COLO668 (cell line): Measurements from ENCODE around the gene MCF2L2.

Experiments used
- DNase-seq: peaks from one replicate; lab custom pipeline; 2025; ENCODE audit not compliant: unreplicated experiment; lab: John Stamatoyannopoulos, UW

Gene MCF2L2

GRCh38 chr3:183298701-183299153 lies 129.7 kb downstream of the MCF2L2 start:
- DNase-seq: peak; percentile 10

DNA sequence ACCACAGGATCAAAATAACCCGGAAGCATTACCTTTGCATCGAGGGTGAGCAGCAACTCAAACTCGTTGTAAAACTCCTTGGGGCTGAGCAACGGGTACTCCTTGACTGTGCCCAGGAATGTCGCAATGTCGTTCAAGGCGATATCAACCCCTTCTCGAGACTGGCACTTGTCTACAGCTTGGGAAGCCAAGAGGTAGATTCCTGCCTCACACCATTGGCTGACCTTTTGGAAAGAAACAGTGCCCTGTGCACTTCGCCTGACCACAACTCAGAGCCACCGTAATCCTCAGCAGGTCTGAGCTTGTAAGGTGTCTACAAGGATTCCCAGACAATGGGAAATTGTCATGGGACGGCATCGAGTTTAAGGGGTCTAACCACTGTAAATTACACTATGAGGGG lies 131.5 kb downstream of the MCF2L2 start:
- DNase-seq: no peak

DNA sequence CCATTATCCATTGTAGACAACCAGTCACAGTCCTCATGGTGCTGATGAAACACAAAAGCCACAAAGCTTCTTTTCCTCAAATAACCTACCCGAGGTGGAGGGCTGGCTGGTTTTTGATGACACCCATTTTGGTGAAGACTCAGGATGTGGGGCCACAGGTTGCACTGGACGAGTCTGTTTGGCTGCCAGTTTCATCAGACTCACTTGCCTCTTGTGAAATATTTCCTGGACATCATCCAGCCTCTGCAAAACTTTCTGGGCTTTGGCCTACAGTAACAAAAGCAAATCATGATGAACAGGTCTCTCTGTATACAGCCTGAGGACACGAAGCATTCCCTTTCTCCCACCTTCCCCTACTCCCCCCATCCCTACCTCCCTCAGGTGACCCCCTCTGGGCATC lies 133.2 kb downstream of the MCF2L2 start:
- DNase-seq: no peak

DNA sequence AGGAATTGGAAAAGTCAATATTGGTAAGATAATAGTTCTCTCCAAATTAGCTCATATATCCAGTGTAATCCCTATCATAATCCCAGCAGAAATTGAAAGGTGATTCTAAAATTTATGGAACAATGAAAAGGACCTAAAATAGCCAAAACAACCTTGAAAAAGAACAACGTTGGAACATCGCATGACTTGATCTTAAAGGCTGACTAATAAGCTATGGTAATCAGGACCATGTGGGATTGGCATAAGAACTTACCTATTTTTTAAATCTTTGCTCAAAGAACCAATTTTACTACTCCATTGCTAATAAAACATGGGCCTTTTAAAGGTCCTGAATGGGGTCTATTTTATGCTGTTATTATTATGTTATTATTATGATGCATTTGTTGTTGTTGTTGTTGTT lies 134.5 kb downstream of the MCF2L2 start:
- DNase-seq: no peak

DNA sequence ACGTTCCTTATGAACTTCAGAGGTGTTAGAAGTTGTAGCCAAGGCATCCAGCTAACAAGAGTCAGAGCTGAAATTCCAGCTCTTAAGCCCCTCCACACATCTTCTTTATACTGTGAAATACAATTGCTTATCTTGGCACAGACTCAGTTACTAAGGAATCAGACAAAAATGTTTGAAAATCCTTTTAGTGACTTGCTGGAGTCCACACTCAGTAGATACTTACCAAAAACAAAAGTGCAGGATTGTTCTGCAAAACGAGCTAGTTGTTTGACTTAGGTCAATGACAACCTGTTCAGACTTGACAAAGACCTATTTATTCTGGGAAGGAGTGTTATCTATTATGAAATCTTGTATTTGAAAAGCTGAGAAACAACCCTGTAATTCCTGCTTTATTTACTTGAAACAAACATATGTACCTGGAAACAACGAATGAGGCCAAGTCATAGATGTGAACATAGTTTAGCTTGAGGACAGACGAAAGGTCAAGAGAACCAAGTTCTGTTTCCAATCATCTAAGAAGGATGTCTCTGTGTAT lies 136.9 kb downstream of the MCF2L2 start:
- DNase-seq: no peak

GRCh38 chr3:183290216-183290615 lies 138.2 kb downstream of the MCF2L2 start:
- no peak for DNase-seq

GRCh38 chr3:183288117-183288516 lies 140.3 kb downstream of the MCF2L2 start:
- no peak for DNase-seq

DNA sequence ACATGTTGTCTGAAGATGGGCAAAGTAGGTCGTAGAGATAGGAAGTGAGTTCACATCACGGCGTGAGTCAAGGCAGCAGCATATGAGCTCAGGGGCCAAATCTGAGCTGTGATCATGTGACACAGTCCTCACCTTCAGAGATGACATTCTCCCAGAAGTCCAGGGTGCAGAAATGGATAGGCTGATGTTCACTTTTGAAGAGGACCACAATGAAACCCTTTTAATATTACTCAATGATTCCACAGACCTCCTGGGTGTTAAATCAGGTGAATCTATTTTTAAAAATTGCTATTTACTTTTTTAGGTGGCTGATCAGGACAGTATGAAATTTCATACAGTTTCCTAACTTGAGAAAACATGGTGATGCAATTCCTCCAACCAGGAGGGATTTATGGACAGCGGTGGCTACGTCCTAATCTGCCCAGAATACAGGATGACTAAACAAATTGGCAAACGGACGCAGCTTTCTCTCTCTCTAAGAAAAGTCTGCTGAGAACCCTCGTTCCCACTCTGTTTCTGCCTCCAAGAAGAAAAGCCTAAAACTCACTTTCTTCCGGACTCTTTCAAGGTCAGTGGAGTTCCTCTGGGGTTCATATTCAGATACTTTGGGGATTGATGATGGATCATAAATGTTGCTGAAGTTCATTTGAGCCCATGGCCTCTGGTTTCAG lies 141.0 kb downstream of the MCF2L2 start:
- DNase-seq: no peak

GRCh38 chr3:183285828-183286457 lies 142.5 kb downstream of the MCF2L2 start:
- DNase-seq: peak; percentile 78

DNA sequence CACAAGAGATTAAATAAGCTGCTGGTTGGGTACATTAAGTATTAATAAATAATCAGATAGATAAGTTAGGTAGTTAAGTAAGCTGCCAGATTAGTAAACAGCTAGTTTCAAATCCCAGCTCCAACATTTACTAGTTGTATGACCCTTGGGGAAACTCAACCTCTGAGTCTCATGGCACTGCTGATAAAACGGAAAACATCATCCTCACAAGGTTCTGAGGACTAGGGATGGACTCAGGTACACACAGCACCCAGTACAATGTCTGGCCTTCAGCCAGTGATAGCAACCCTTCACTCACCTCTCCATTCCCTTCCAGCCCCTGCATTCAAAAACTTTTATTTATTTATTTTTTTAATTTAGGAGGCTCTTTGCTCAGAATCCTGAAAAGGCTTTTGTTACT lies 143.1 kb downstream of the MCF2L2 start:
- DNase-seq: no peak

DNA sequence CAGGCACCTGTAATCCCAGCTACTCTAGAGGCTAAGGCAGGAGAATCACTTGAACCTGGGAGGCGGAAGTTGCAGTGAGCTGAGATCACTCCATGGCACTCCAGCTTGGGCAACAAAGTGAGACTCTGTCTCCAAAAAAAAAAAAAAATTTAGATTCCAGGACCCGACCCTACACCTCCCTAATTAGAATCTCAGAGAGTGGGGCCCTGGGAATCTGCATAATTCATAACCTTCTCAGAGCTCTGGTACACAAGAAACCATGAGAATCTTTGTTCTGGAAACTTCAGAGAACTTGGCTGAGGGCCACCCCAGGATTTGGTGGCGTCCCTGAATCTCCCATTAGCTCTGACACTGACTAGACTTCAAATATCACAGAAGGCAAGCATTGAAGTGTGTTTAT lies 143.8 kb downstream of the MCF2L2 start:
- no peak for DNase-seq

DNA sequence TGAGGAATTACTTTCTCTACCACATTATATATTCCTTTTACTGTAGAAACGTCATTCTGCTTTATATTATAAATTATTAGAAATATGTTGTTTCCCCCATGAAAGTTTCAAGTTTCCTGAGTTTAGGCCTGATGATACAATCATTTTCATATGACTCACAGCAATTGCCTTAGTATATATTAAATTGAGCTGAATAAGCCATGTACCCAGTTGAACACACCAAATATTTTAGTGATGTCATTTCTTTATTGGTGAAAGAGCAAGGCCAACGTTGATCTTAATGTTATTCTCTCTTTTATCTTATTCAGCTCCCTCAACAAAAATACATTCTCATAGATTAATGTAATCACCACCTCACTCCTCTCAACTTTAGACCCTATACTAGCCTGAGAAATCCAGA lies 144.5 kb downstream of the MCF2L2 start:
- no peak for DNase-seq

- DNase-seq: no peak
Measured at GRCh38 chr3:183281126-183281797, 147.2 kb downstream of the MCF2L2 start.

DNA sequence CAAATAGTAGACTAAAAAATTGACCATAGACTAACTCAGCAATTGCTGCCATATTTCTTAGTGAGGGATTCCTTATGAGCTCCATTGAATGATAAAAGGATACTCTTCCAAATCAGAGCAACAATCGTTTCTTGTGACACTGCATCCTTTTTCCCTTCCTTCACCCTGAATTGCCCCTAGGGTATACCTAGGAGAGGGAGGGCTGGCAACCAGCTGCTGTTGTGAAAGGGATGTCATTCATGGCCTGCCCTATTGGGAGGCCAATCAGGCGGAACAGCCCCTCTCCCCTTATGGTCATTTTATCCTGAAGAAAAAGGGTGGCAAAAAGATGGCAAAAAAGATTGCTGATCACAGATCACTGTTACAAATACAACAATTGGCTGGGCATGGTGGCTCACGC lies 149.0 kb downstream of the MCF2L2 start:
- no peak for DNase-seq

- DNase-seq: no peak
Measured at GRCh38 chr3:183278479-183279088, 149.8 kb downstream of the MCF2L2 start.

DNA sequence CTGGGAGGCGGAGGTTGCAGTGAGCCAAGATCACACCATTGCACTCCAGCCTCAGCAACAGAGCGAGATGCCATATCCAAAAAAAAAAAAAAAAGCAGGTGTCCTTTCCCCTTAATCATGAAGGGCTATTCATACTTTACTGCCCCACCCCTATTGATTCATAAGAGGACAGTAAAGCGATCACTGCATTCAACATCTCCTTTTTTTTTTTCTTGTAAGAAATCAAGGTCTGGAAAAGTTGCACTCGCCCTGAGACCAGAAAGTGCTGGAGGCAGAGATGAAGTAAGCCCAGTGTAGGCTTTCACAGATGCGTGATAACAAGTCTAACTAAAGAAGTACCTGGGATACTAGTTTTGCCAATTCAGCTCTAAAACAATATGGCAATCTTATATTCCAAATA lies 151.2 kb downstream of the MCF2L2 start:
- no peak for DNase-seq

DNA sequence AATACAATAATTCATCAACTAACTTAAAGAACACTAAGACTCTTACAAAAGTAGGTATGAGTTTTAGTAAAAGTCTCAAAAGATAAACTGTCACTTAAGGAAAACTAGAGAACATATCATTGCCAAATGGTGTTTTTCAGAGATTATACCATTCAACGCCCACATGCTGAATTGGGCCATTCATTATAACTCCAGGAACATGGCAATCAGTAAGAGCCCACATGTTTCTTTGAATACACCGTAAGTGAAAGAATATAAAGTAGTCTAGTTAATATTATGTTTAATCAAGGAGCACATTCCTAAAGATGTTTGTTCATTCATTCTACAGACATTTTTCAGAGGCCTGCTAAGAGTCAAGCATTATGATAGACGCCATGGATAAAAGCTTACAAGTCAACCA lies 152.5 kb downstream of the MCF2L2 start:
- no peak for DNase-seq

DNA sequence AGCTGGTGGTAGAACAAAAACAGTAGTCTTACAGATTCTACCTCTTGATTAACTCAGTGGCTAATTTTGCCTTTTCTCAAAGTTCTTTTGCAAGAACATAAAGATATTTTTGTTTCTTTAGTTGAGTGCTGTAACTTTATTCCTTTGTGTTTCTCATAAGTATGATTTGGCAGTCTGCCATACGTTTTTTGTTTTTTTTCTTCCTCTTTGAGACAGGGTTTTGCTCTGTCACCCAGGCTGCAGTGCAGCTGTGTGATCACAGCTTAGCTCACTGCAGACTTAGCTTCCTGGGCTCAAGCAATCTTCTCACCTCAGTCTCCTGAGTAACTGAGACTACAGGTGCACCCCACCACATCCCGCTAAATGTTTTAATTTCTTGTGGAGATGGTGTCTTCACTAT lies 153.0 kb downstream of the MCF2L2 start:
- DNase-seq: no peak

- no peak for DNase-seq
Measured at GRCh38 chr3:183274609-183275008, 153.8 kb downstream of the MCF2L2 start.

DNA sequence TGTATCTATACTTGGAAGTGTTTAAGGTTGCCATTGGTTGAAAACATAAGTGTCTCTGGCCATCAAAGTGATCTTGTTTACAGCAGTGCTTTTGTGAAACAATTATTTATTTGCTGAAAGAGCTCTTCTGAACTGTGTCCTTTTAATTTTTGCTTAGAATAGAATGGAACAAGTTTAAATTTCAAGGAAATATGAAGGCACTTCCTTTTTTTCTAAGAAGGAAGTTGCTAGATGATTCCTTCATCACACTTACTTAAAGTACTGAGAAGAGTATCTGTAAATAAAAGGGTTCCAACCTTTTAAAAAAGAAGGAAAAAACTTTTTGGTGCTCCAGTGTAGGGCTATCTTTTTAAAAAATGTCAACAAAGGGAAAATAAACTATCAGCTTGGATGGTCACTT lies 155.6 kb downstream of the MCF2L2 start:
- DNase-seq: no peak

GRCh38 chr3:183272142-183272541 lies 156.3 kb downstream of the MCF2L2 start:
- no peak for DNase-seq

- DNase-seq: no peak
Measured at GRCh38 chr3:183270344-183270743, 158.1 kb downstream of the MCF2L2 start.
